HG02571 (cell line): ENCODE results near the gene NDOR1.
"Not testable (repeated sequence)": the region's sequence is repeated elsewhere in the genome, so short reads cannot be mapped to it uniquely, and the experiment has no call there.

Source experiments
- ATAC-seq: cut with Tn5 transposase; IDR thresholded peaks from one replicate; pipeline ENCODE4 v1.9.1; 2021; ENCODE audit warnings: mild to moderate bottlenecking, moderate library complexity; ENCODE audit not compliant: unreplicated experiment

The NDOR1 gene

DNA sequence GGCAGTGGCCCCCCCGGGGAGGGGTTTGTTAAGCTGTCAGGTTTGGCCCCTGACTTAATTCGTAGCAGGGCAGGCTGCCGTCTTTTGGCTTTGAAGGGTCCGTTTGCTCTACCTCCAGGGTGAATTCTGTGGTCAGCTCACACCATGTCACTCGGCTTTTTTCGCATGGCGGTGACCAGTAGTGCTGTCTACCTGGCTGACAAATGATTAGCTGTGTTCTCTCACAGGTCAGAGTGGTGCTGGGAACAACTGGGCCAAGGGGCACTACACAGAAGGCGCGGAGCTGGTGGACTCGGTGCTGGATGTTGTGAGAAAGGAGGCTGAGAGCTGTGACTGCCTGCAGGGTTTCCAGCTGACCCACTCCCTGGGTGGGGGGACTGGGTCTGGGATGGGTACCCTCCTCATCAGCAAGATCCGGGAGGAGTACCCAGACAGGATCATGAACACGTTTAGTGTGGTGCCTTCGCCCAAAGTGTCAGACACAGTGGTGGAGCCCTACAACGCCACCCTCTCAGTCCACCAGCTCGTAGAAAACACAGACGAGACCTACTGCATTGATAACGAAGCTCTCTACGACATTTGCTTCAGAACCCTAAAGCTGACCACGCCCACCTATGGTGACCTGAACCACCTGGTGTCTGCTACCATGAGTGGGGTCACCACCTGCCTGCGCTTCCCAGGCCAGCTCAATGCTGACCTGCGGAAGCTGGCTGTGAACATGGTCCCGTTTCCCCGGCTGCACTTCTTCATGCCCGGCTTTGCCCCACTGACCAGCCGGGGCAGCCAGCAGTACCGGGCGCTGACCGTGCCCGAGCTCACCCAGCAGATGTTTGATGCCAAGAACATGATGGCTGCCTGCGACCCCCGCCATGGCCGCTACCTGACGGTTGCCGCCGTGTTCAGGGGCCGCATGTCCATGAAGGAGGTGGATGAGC is 37.0 kb downstream of the NDOR1 start:
- no peak for ATAC-seq

DNA sequence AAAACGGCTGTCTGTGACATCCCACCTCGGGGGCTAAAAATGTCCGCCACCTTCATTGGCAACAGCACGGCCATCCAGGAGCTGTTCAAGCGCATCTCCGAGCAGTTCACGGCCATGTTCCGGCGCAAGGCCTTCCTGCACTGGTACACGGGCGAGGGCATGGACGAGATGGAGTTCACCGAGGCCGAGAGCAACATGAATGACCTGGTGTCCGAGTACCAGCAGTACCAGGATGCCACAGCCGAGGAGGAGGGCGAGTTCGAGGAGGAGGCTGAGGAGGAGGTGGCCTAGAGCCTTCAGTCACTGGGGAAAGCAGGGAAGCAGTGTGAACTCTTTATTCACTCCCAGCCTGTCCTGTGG is 37.7 kb downstream of the NDOR1 start:
- ATAC-seq, result not testable (repeated sequence)

DNA sequence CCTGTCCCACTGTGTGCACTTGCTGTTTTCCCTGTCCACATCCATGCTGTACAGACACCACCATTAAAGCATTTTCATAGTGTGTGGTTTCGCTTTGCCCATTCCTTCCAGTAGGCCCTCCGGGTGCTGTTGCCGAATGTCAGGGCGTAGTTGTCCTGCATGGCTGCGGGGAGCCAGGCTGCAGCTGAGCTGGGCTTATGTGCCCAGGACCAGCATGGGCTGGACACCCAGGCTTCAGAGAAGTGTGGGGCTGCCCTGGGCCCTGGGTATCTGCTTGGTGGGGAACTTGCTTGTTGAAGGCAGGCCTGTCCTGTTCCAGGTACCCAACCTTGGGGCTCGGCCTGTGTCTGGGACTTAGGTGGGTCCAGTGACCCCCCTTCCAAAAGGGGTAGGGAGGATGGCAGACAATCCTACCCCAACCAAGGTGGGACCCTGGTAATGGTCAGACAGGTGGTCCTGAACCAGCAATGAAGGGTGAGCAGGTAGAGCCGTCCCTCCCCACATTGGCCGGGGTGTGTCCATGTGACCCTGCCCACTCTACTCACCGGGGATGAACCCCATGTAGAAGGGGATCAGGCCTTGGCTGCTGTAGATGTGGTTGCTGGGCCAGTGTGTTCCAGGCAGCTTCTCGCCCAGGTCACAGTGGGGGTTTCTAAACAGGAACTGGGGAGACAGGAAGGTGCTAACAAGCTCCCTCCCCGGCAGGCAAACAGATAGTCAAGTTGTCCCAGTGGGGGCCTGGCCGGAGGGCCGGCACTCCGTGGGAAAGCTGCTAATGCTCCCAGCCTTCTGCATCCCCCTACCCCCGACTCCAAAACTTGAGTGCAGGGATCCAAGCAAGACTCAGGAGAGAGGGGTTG is 38.4 kb downstream of the NDOR1 start:
- ATAC-seq, result no peak

- ATAC-seq, result no peak
Measured at GRCh38 chr9:137244486-137245449, 39.3 kb downstream of the NDOR1 start.

- ATAC-seq, result no peak
Measured at GRCh38 chr9:137245450-137246421, 40.2 kb downstream of the NDOR1 start.

DNA sequence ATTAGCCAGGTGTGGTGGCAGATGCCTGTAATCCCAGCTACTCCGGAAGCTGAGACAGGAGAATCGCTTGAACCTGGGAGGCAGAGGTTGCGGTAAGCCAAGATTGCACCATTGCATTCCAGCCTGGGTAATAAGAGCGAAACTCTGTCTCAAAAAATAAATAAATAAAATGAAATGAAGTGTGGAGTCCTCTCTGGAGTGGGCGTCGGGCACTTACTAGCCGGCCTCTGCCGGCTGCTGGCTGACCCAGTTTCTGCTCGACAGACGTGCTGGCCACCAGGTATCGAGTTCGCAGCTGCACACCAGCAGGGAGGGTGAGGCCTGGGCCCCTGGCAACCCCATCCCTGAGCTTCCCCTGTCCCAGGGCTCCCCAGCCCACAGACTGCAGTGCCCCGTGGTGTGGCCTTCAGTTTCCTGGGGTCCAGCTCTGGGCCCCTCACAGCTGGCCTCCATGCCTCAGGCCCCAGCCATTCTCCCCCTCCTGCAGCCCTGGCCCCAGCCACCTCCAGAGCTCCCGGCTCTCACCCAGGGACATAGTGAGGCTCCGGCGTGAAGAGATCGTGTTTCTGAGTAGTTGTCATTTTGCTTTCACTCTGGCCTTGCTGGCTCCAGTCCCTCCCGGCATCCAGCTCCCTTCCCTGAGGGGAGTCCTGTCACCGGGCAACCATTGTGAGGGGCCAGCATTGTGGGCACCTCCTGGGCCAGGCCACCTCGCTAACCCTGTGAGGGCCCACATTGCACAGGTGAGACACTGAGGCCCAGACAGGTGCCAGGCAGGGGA is 41.8 kb downstream of the NDOR1 start:
- no peak for ATAC-seq

GRCh38 chr9:137247916-137248175 is 42.3 kb downstream of the NDOR1 start:
- no peak for ATAC-seq

DNA sequence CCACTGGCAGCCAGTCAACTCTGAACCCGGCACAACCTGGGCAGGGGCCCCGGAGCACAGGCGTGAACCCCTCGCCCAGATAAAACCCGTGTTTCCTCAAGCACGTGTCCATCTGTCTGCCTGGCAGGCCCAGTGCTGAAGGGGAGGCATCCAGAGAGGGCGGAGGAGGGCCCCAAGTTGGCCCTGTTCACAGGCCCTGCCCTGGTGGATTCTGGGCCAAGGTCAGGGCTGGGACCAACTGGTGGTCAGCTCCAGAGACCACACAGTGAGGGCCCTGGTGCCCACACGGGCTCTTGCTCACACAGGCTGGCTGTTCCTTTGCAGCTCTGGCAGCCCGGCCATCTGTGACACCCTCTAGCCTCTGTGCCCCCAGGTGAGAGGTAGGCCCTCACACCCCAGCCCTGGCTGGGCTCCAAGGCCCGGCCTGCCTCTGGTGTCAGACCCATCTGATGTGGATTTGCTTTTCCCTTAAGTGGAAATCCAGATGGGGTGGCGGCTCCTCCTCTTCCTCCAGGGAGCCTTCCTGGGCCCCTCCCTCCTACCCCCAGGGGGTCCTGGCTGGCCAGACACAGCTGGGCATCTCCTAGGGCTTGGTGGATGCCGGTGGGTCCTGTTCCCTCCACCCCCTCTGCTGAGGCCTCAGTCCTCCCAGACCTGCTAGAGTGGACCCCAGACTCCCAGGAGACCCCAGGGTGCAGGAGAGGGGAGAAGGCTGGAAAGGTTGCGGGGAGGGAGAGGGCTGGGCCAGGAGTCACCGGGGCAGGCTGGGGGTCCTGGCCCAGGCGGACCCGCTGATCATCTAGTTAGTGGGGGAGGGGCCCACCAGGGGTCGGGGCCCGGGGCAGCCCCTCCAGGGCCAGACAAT is 45.1 kb downstream of the NDOR1 start:
- no peak for ATAC-seq

DNA sequence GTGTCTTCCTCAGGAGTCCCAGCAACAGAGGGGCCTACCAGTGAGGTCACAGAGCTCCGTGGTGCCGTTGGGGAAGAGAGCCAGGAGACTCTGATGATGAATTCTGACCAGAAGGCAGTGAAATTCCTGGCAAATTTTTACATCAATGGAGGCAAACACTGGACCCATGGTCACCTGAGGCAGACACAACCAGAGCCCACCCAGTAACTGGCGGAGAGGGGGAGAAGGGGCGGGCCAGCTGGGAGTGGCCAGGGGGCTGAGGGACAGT is 45.6 kb downstream of the NDOR1 start, which contains the start of gene STPG3:
TSS of gene STPG3 (plus strand) at position 93 of the 268 bp plus-strand sequence. CDS start at position 94, 1 bp downstream.
- no peak for ATAC-seq

- ATAC-seq, result no peak
Measured at GRCh38 chr9:137251490-137252268, 46.2 kb downstream of the NDOR1 start.

DNA sequence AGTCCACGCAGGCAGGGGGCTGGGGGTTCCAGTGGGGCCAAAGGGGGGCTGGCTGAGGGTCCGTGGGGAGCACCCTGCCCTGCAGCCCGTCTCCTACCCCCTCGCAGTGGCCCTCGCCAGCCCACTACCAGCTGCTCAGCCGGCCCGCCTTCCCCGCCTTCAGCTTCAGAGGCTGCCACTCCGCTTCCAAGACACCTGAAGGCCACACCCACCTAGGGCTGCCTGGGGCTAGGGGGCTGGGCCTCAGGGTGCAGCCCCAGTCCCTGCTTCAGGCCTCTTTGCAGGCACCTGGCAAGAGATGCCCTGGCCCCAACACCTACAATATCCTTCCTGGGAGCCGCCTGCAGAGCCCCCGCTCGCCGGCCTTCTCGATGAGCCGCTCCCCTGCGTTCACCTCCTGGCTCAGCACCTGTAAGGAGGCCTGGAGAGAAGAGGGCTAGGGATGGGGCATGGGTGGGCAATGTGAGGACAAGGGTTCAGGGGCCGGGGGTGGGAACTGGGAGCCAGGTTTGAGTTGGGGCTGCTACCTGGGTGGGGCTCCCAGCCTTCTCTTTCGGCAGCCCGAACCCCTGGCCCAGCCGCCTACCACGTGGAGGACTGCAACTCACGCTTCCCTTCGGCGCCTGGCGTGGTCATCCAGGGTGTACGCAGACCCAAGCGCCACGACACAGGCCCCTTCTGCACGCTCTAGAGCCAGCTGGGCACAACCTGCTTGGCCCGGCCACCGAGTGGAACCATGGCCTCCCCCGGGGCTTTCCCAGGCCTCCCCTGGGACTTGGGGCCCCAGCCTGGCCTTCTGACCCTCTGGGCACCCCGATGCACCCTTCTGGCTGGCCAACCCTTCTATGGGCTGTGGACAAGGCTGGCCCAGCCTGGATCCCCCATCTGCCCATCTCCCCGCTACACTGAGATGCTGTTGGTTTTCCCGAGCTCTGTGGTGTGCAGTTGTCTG is 47.3 kb downstream of the NDOR1 start:
- no peak for ATAC-seq

- ATAC-seq, result no peak
Measured at GRCh38 chr9:137253717-137254623, 48.5 kb downstream of the NDOR1 start.

GRCh38 chr9:137254624-137255447 is 49.3 kb downstream of the NDOR1 start, which contains the start of gene NELFB:
TSS of gene NELFB (plus strand) at chr9:137255327.
- peak; percentile 79 for ATAC-seq

DNA sequence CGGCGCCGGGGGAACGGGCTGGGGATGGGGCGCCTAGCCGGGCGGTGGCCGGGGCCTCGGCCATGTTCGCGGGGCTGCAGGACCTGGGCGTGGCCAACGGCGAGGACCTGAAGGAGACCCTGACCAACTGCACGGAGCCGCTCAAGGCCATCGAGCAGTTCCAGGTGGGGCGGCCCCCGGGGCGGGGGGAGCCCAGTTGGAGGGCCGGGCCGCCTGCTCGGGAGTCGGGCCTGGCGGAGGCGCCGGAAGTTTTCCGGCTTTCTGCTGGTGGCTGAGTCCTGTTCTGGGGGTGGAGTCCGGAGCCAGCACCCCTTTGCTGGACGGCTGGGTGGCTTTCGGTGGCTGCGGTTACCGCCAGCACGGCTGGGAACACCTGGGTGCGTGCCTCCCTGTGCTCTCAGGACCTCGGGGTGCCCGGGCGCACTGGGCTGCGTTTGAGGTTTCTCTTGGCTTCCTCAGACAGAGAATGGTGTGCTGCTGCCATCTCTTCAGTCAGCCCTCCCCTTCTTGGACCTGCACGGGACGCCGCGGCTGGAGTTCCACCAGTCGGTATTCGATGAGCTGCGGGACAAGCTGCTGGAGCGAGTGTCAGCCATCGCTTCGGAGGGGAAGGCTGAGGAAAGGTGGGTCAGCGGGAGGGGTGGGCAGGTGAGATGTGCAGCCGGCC is 50.1 kb downstream of the NDOR1 start:
- no peak for ATAC-seq
